Dedifferentiated amniotic fluid mesenchymal stem cell (primary cell): ENCODE data around the gene CXorf49.
"Not testable (repeated sequence)": the region's sequence is repeated elsewhere in the genome, so short reads cannot be mapped to it uniquely, and the experiment has no call there.

ENCODE experiments used
- DNase-seq: peaks from one replicate; pipeline ENCODE4 v3.0.0-alpha.2; 2016; ENCODE audit errors: extremely low spot score

Gene CXorf49

GRCh38 chrX:71718185-71718584 is at the start of gene CXorf49:
Gene CXorf49 (minus strand): TSS chrX:71718285. CDS start chrX:71718151, 134 bp downstream.
- DNase-seq = not testable (repeated sequence)

GRCh38 chrX:71767134-71767533 is 49.0 kb upstream of the CXorf49 start:
- not testable (repeated sequence) for DNase-seq

GRCh38 chrX:71765613-71766012 is 47.5 kb upstream of the CXorf49 start:
- not testable (repeated sequence) for DNase-seq

- DNase-seq = not testable (repeated sequence)
These were observed 46.7 kb upstream of the CXorf49 start for GRCh38 chrX:71764832-71765231.

DNA sequence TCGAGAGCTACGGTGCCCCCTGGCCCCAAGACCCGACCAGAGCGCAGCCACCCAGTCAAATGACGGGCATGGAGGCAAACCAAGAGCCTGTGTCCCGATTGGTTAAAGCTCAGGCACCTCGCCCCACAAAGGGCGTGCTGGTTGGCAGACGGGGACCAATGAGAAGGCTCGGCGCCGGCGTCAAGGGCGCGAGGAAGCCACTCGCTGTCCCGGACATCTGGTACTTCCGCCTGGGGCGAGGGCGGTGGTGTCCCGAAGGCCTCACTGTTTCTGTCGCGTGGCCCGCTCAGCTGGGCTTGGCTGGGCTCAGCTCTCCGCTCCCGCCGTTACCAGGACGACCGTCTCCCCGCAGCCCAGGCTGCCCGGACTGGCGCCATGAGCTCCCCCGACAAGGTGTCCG is 45.0 kb upstream of the CXorf49 start, which contains the start of gene CXorf49B:
Gene CXorf49B (plus strand): TSS at position 301 of the 400 bp plus-strand sequence. CDS start 75 bp downstream, at position 376.
- not testable (repeated sequence) for DNase-seq

DNA sequence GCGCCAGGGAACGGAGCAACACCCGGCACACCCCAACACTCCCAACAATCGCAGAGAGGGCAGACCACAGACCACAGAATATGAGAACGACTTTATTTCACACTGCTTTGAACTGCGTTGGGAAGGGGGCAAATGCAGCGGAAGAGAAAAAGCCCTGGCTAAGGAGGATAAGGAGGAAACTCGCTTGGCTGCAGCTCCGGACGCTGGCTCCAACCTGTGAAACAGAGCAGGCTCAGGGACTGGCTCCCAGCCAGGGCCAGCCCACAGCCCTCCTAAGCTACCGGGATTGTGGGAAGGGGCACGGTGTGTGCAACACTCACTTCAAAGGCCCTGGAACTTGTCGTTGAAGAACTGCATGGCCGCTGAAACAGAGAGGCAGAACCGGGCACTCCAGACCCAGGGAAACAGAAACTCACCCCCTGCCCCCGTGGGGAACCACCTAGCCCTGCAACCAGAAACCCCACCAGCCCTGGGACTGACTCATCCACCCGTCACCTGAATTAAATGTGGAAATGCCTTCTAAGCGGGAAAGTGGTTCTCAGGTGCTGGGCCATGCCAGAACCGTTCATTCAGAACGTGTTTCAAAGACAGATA is 42.7 kb upstream of the CXorf49 start:
- DNase-seq = not testable (repeated sequence)

GRCh38 chrX:71720289-71720886 is 2.3 kb upstream of the CXorf49 start:
- DNase-seq = not testable (repeated sequence)

GRCh38 chrX:71719195-71719594 is 1.1 kb upstream of the CXorf49 start:
- not testable (repeated sequence) for DNase-seq

GRCh38 chrX:71716323-71716722 is 1.8 kb downstream of the CXorf49 start:
- not testable (repeated sequence) for DNase-seq

DNA sequence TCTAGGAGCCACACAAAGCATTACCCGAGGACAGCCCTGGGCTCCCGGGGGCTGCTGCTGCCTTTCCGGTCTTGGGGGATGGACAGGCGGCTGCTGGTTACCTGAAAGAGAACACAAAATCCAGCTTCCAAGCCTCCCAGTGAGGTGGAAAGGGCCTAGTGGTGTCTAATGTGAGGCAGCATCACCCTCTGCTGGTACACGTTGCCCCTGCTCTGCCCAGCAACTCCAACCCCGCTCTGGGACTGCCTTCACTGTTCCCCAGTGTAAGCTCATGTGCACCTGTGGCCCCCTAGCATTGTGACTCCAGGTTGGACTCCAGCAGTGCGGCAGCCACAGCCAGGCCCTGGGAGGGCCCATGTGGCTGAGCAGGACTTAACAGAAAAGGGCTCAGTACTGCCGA is 2.5 kb downstream of the CXorf49 start:
- not testable (repeated sequence) for DNase-seq

DNA sequence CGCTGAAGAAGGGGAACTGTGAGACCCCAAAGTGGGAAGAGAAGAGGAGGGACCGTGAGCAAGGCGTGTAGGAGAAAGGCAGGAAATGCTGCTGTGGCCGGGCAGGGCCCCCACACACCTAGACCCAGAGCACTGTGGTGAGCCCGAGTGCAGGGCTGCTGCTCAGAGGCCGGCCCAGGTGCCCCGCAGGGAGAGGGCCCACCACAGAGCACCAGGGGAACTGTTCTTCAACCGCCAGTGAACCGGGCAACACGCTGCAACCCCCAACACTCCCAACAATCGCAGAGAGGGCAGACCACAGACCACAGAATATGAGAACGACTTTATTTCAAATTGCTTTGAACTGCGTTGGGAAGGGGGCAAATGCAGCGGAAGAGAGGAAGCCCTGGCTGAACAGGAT is 4.0 kb downstream of the CXorf49 start:
- DNase-seq = not testable (repeated sequence)

GRCh38 chrX:71702853-71703252 is 15.2 kb downstream of the CXorf49 start:
- DNase-seq = not testable (repeated sequence)

GRCh38 chrX:71699023-71699344 is 19.1 kb downstream of the CXorf49 start:
- DNase-seq = not testable (repeated sequence)

- DNase-seq = not testable (repeated sequence)
These were observed 19.6 kb downstream of the CXorf49 start for GRCh38 chrX:71698299-71699022.

DNA sequence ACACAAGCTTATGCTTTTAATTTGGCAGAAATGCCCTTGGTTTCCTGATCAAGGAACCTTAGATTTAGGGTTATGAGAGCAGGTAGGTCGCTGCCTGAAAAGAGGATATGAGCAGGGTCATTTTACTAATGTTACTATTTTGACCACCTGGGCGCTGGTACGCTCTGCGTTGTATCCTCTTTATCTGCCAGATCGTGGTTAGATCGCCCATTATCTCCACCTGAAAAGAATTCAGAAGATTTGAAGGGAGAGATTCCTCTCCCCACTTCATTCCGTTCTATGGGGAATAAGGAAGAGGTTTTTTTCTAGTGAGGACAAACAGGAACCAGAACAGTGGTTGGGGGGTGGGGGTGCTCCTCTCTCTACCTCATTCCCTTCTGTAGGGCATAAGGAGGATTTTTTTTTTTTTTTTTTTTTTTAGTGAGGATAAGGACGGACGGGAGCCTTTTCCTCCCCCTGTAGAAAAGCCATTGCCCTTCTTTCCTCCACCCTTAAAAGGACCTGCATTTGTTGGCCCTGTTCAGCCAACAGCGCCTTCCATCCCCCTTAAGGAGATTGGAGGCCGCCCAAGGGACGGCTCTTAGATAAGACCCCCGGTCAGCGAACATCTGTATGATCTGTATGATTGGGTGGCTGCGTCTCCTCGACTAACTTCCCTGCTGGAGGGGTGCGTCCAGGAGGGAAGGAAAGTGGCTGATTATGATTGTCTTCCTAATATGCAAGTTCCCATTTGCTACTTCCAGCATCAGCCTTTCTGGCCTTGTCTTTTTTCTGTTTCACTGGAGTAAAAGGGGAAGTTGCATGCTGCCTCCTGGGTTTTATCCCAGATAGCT is 20.4 kb downstream of the CXorf49 start:
- DNase-seq = not testable (repeated sequence)

- DNase-seq = not testable (repeated sequence)
These were observed 21.2 kb downstream of the CXorf49 start for GRCh38 chrX:71696641-71697465.

- no peak for DNase-seq
These were observed 38.4 kb downstream of the CXorf49 start for GRCh38 chrX:71679575-71680207.

GRCh38 chrX:71677195-71677594 is 40.9 kb downstream of the CXorf49 start:
- DNase-seq = not testable (repeated sequence)

- DNase-seq = not testable (repeated sequence)
These were observed 41.9 kb downstream of the CXorf49 start for GRCh38 chrX:71676068-71676795.

- DNase-seq = not testable (repeated sequence)
These were observed 42.4 kb downstream of the CXorf49 start for GRCh38 chrX:71675636-71676035.
